ENCODE data around the gene GPR45. TPM values are rescaled to one million over a fixed set of nuclear protein-coding genes. Genes with fewer than 3 reads are reported as not detected.

GPR45 gene
- total RNA-seq, 1 donor from 2014 or later, result not detected

- Mint-ChIP-seq H3K4me3 (ENCODE audit: unreplicated experiment) (no peak overlapping the region), H3K27ac (ENCODE audit: unreplicated experiment) (peak overlapping the region; percentile 67), H3K36me3 (ENCODE audit: low read depth) (peaks cover 11% of the 10 kb centered on the region), H3K27me3 (ENCODE audit: low read depth) (no peaks in the 10 kb centered on the region), H3K4me1 (ENCODE audit: low read depth) (peaks cover 28% of the 10 kb centered on the region), H3K9me3 (ENCODE audit: low read depth) (no peaks in the 10 kb centered on the region)
- TF ChIP-seq CTCF (IDR thresholded peaks at IDR 0.05), result no peak
- no peak for DNase-seq (ENCODE audit: low spot score)
Measured at GRCh38 chr2:105261061-105261460, 19.5 kb downstream of the GPR45 start.

GRCh38 chr2:105262651-105263091 is 21.1 kb downstream of the GPR45 start:
- H3K9me3 Mint-ChIP-seq (ENCODE audit: low read depth), result no peaks in the 10 kb centered on the region

GRCh38 chr2:105269426-105269825 is 27.9 kb downstream of the GPR45 start:
- Mint-ChIP-seq H3K9me3 (ENCODE audit: low read depth) (no peaks in the 10 kb centered on the region), H3K4me3 (ENCODE audit: unreplicated experiment) (no peak overlapping the region), H3K36me3 (ENCODE audit: low read depth) (peaks cover 45% of the 10 kb centered on the region), H3K4me1 (ENCODE audit: low read depth) (no peaks in the 10 kb centered on the region), H3K27ac (ENCODE audit: unreplicated experiment) (no peak overlapping the region), H3K27me3 (ENCODE audit: low read depth) (no peaks in the 10 kb centered on the region)
- no peak for TF ChIP-seq CTCF (IDR thresholded peaks at IDR 0.05)
- DNase-seq (ENCODE audit: low spot score), result no peak

More at GRCh38 chr2:105262651-105263091, 21.1 kb downstream of the GPR45 start:
- no peak for DNase-seq (ENCODE audit: low spot score)
- Mint-ChIP-seq H3K4me3 (ENCODE audit: unreplicated experiment) (no peak overlapping the region), H3K36me3 (ENCODE audit: low read depth) (peaks cover 19% of the 10 kb centered on the region), H3K27me3 (ENCODE audit: low read depth) (no peaks in the 10 kb centered on the region), H3K27ac (ENCODE audit: unreplicated experiment) (no peak overlapping the region), H3K4me1 (ENCODE audit: low read depth) (peaks cover 14% of the 10 kb centered on the region)
- TF ChIP-seq CTCF (IDR thresholded peaks at IDR 0.05), result no peak

GRCh38 chr2:105271393-105272045 is 30.0 kb downstream of the GPR45 start:
- TF ChIP-seq CTCF (IDR thresholded peaks at IDR 0.05), result no peak
- H3K27ac Mint-ChIP-seq (ENCODE audit: unreplicated experiment), result no peak overlapping the region
- H3K36me3 Mint-ChIP-seq (ENCODE audit: low read depth), result peaks cover 43% of the 10 kb centered on the region
- no peaks in the 10 kb centered on the region for H3K27me3 Mint-ChIP-seq (ENCODE audit: low read depth)
- DNase-seq (ENCODE audit: low spot score), result no peak
- no peaks in the 10 kb centered on the region for H3K9me3 Mint-ChIP-seq (ENCODE audit: low read depth)
- H3K4me1 Mint-ChIP-seq (ENCODE audit: low read depth), result no peaks in the 10 kb centered on the region
- H3K4me3 Mint-ChIP-seq (ENCODE audit: unreplicated experiment), result no peak overlapping the region

- no peak for DNase-seq (ENCODE audit: low spot score)
- Mint-ChIP-seq H3K9me3 (ENCODE audit: low read depth) (no peaks in the 10 kb centered on the region), H3K4me3 (ENCODE audit: unreplicated experiment) (no peak overlapping the region), H3K27me3 (ENCODE audit: low read depth) (no peaks in the 10 kb centered on the region), H3K4me1 (ENCODE audit: low read depth) (no peaks in the 10 kb centered on the region), H3K27ac (ENCODE audit: unreplicated experiment) (no peak overlapping the region), H3K36me3 (ENCODE audit: low read depth) (peaks cover 45% of the 10 kb centered on the region)
- no peak for TF ChIP-seq CTCF (IDR thresholded peaks at IDR 0.05)
Measured at GRCh38 chr2:105272176-105272575, 30.6 kb downstream of the GPR45 start.
